GM12878 (cell line): ENCODE results near the gene HMGN1. TPM values are rescaled to one million over a fixed set of nuclear protein-coding genes. Genes with fewer than 3 reads are reported as not detected.

Experiments used
- HDGF ChIP-seq: fragments of 450-650 bp; IDR thresholded peaks from 2 replicates; pipeline ENCODE4 v1.6.1; 2016; ENCODE audit warnings: antibody characterized with exemption
- LARP7 ChIP-seq: fragments of 450-650 bp; IDR thresholded peaks from 2 replicates; pipeline ENCODE4 v1.6.1; 2017; ENCODE audit warnings: mild to moderate bottlenecking
- MEF2B ChIP-seq: fragments of 450-650 bp; IDR thresholded peaks from 2 replicates; pipeline ENCODE4 v1.6.1; 2018; ENCODE audit warnings: mild to moderate bottlenecking, moderate library complexity; ENCODE audit not compliant: partially characterized antibody, poor library complexity, severe bottlenecking
- NFYA ChIP-seq: IDR thresholded peaks from 2 replicates; pipeline ENCODE4 v1.6.1; 2011; ENCODE audit warnings: low read depth, mild to moderate bottlenecking, low read length, improper control_type of control experiment, borderline replicate concordance
- NR2C2 ChIP-seq: IDR thresholded peaks from 2 replicates; pipeline ENCODE4 v1.6.1; 2011; ENCODE audit warnings: borderline replicate concordance, low read depth; ENCODE audit not compliant: control insufficient read depth, insufficient read length
- NRF1 ChIP-seq: conservative IDR thresholded peaks from 2 replicates; pipeline ENCODE4 v1.6.1; 2011; ENCODE audit warnings: mild to moderate bottlenecking, low read depth, low read length, improper control_type of control experiment
- POU2F2 ChIP-seq: IDR thresholded peaks from 3 replicates; pipeline ENCODE4 v1.6.1; 2011; ENCODE audit warnings: low read depth, mild to moderate bottlenecking, low read length, borderline replicate concordance
- RFX5 ChIP-seq: IDR thresholded peaks from 2 replicates; pipeline ENCODE4 v1.6.1; 2011; ENCODE audit warnings: low read depth, low read length, improper control_type of control experiment
- SIN3A ChIP-seq: IDR thresholded peaks from 2 replicates; pipeline ENCODE4 v1.6.1; 2012; ENCODE audit warnings: low read depth, low read length, improper control_type of control experiment
- STAT1 ChIP-seq: fragments of 450-650 bp; conservative IDR thresholded peaks from 2 replicates; pipeline ENCODE4 v1.6.1; 2014; ENCODE audit warnings: antibody characterized with exemption, mild to moderate bottlenecking
- TAF1 ChIP-seq: IDR thresholded peaks from 2 replicates; pipeline ENCODE4 v1.6.1; 2011; ENCODE audit warnings: mild to moderate bottlenecking, low read depth, low read length, borderline replicate concordance
- TARDBP ChIP-seq: IDR thresholded peaks from 2 replicates; pipeline ENCODE4 v1.6.1; 2016; ENCODE audit warnings: borderline replicate concordance
- WRNIP1 ChIP-seq: IDR thresholded peaks from 2 replicates; pipeline ENCODE4 v1.6.1; 2011; ENCODE audit warnings: low read depth, low read length, improper control_type of control experiment, borderline replicate concordance
- polyA plus RNA-seq, 11 experiments: library from polyadenylated mRNA; depleted of rRNA in 4 of 11; unstranded in 6 of 11; stranded (reverse) in 5 of 11; fragments of >200 nt; fragmentation: Nextera tagmentation in 4 of 11; fragmentation: Illumina TruSeq in 1 of 11; extraction: Ambion mirVana in 4 of 11; extraction: Trizol in 1 of 11; gene quantifications; 1 replicate in 1 of 11; 2 replicates in 10 of 11; pipeline versions ENCODE4 v1.2.1 to v1.2.3, GENCODE V29; 2011 to 2016; ENCODE audit warnings: inconsistent platforms in 2 of 11, missing spikeins in 2 of 11, low read depth in 1 of 11
- total RNA-seq, 4 experiments: library from RNA; depleted of rRNA in 3 of 4; stranded (reverse); fragments of >200 nt in 3 of 4; fragmentation: Illumina TruSeq in 1 of 4; extraction: Trizol in 1 of 4; gene quantifications; 2 replicates each; pipeline versions ENCODE4 v1.2.1 to v1.2.3, GENCODE V29; 2013 to 2021
- TF ChIP-seq, protein P1 (sequence below): IDR thresholded peaks from 2 replicates; pipeline ENCODE4 v1.6.1; 2011; ENCODE audit warnings: borderline replicate concordance, low read depth, mild to moderate bottlenecking, moderate library complexity, low read length; ENCODE audit not compliant: insufficient read depth, poor library complexity, severe bottlenecking
- TF ChIP-seq, protein P2 (sequence below): fragments of 450-650 bp; IDR thresholded peaks from 2 replicates; pipeline ENCODE4 v1.6.1; 2017; ENCODE audit warnings: mild to moderate bottlenecking, low read depth, inconsistent platforms; ENCODE audit not compliant: poor library complexity, severe bottlenecking
- TF ChIP-seq, protein P3 (sequence below): IDR thresholded peaks from 2 replicates; pipeline ENCODE4 v1.6.1; 2012; ENCODE audit warnings: low read depth, low read length, improper control_type of control experiment
- TF ChIP-seq, protein P4 (sequence below): fragments of 450-650 bp; IDR thresholded peaks from 2 replicates; pipeline ENCODE4 v1.6.1; 2016; ENCODE audit warnings: mild to moderate bottlenecking
- TF ChIP-seq, protein P5 (sequence below): fragments of 450-650 bp; formaldehyde crosslinking; IDR thresholded peaks from 2 replicates; pipeline ENCODE4 v1.4.0; 2020; ENCODE audit warnings: mild to moderate bottlenecking, moderate library complexity
- TF ChIP-seq, protein P6 (sequence below): IDR thresholded peaks from 2 replicates; pipeline ENCODE4 v1.6.1; 2011; ENCODE audit warnings: low read depth, low read length, improper control_type of control experiment, borderline replicate concordance

Gene HMGN1
- total and polyA plus RNA-seq, 10 of the 15 experiments (the other 5 are each of a cell fraction or from before 2014, with no cell fraction given), result 120 to 798 (median 396) TPM

DNA sequence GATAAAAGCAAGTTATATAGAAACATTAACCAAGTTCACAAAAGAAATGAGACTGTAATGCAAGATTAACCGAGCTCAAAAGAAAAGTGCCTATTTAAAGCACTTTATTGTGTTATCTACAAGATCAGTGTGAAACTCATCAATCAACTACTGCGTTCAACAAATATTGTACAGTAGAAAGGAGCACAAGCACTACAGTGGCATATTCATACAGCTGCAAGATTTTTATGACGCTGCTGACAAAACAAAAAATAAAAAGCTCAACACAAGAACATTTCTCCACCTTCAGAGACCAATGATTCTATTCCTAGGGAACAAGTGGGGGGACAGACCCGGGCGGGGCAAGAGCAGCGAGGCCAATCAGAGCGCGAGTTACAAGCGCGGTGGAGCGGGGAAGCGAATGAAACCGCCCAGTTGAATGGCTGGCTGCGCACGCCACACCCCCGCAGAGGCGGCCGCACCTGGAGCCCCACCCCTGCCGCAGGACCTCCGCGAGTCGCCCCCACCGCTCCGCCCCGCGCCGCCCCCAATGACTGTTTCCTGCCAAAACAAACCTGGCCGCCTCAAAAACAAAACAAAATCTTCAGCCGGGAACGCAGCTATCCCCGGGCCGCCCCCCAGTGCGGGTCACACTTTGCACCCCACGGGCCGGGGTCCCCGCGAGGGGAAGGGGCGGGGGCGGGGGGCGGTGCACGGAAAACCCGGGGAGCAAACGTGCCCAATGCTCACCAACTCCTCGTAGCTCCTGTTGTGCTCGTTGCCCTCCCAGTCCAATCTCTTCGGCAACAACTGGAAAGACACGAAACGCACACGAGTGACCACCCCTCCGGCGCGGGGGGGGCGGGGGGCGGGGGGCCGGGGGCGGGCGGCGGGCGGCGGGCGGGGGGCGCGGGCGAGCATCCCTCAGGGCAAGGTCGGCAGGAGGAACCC, 36.5 kb downstream of the HMGN1 start (continued):
- TF ChIP-seq, protein P1, sequence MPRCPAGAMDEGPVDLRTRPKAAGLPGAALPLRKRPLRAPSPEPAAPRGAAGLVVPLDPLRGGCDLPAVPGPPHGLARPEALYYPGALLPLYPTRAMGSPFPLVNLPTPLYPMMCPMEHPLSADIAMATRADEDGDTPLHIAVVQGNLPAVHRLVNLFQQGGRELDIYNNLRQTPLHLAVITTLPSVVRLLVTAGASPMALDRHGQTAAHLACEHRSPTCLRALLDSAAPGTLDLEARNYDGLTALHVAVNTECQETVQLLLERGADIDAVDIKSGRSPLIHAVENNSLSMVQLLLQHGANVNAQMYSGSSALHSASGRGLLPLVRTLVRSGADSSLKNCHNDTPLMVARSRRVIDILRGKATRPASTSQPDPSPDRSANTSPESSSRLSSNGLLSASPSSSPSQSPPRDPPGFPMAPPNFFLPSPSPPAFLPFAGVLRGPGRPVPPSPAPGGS, result no peak
- TF ChIP-seq NFYA, result peak; percentile 52; the same call in 1 of the 2 replicates
- TF ChIP-seq, protein P2, sequence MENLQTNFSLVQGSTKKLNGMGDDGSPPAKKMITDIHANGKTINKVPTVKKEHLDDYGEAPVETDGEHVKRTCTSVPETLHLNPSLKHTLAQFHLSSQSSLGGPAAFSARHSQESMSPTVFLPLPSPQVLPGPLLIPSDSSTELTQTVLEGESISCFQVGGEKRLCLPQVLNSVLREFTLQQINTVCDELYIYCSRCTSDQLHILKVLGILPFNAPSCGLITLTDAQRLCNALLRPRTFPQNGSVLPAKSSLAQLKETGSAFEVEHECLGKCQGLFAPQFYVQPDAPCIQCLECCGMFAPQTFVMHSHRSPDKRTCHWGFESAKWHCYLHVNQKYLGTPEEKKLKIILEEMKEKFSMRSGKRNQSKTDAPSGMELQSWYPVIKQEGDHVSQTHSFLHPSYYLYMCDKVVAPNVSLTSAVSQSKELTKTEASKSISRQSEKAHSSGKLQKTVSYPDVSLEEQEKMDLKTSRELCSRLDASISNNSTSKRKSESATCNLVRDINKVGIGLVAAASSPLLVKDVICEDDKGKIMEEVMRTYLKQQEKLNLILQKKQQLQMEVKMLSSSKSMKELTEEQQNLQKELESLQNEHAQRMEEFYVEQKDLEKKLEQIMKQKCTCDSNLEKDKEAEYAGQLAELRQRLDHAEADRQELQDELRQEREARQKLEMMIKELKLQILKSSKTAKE, result no peak
- TF ChIP-seq TARDBP, result no peak
- no peak for TF ChIP-seq HDGF
- no peak for TF ChIP-seq LARP7
- no peak for TF ChIP-seq WRNIP1
- TF ChIP-seq, protein P3, sequence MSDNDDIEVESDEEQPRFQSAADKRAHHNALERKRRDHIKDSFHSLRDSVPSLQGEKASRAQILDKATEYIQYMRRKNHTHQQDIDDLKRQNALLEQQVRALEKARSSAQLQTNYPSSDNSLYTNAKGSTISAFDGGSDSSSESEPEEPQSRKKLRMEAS, result no peak
- TF ChIP-seq NRF1, result no peak
- TF ChIP-seq POU2F2, result no peak
- TF ChIP-seq, protein P4, sequence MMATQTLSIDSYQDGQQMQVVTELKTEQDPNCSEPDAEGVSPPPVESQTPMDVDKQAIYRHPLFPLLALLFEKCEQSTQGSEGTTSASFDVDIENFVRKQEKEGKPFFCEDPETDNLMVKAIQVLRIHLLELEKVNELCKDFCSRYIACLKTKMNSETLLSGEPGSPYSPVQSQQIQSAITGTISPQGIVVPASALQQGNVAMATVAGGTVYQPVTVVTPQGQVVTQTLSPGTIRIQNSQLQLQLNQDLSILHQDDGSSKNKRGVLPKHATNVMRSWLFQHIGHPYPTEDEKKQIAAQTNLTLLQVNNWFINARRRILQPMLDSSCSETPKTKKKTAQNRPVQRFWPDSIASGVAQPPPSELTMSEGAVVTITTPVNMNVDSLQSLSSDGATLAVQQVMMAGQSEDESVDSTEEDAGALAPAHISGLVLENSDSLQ, result peak; percentile 63
- TF ChIP-seq MEF2B, result no peak
- no peak for TF ChIP-seq TAF1
- TF ChIP-seq, protein P5, sequence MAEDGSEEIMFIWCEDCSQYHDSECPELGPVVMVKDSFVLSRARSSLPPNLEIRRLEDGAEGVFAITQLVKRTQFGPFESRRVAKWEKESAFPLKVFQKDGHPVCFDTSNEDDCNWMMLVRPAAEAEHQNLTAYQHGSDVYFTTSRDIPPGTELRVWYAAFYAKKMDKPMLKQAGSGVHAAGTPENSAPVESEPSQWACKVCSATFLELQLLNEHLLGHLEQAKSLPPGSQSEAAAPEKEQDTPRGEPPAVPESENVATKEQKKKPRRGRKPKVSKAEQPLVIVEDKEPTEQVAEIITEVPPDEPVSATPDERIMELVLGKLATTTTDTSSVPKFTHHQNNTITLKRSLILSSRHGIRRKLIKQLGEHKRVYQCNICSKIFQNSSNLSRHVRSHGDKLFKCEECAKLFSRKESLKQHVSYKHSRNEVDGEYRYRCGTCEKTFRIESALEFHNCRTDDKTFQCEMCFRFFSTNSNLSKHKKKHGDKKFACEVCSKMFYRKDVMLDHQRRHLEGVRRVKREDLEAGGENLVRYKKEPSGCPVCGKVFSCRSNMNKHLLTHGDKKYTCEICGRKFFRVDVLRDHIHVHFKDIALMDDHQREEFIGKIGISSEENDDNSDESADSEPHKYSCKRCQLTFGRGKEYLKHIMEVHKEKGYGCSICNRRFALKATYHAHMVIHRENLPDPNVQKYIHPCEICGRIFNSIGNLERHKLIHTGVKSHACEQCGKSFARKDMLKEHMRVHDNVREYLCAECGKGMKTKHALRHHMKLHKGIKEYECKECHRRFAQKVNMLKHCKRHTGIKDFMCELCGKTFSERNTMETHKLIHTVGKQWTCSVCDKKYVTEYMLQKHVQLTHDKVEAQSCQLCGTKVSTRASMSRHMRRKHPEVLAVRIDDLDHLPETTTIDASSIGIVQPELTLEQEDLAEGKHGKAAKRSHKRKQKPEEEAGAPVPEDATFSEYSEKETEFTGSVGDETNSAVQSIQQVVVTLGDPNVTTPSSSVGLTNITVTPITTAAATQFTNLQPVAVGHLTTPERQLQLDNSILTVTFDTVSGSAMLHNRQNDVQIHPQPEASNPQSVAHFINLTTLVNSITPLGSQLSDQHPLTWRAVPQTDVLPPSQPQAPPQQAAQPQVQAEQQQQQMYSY (CRISPR knock-in tag), result no peak
- TF ChIP-seq, protein P6, sequence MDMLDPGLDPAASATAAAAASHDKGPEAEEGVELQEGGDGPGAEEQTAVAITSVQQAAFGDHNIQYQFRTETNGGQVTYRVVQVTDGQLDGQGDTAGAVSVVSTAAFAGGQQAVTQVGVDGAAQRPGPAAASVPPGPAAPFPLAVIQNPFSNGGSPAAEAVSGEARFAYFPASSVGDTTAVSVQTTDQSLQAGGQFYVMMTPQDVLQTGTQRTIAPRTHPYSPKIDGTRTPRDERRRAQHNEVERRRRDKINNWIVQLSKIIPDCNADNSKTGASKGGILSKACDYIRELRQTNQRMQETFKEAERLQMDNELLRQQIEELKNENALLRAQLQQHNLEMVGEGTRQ, result no peak
- no peak for TF ChIP-seq NR2C2
- TF ChIP-seq SIN3A, result no peak
- peak; percentile 29; the same call in 1 of the 2 replicates for TF ChIP-seq RFX5
- TF ChIP-seq STAT1, result no peak
